DMS153 treated with DMSO at 0.1 percent for 48 hours (cell line): ENCODE measurements around the gene ZBTB20.

Experiments used
- DNase-seq: peaks from one replicate; lab custom pipeline; 2025; ENCODE audit not compliant: unreplicated experiment; lab: John Stamatoyannopoulos, UW

Gene ZBTB20

DNA sequence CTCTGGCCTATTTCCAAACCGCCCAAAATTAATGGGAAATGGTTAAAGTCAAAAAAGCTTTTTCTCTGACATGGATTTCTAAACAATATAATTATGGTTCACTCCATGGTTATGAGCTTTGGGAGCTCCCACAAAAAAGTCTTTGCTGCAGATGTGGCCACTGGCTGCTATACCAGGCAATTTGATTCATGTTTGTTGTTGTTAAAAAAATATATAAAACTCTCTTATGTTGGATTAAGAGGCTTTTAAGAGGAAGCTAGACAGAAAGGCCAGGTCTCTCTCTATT is 594.6 kb downstream of the ZBTB20 start:
- DNase-seq = no peak

DNA sequence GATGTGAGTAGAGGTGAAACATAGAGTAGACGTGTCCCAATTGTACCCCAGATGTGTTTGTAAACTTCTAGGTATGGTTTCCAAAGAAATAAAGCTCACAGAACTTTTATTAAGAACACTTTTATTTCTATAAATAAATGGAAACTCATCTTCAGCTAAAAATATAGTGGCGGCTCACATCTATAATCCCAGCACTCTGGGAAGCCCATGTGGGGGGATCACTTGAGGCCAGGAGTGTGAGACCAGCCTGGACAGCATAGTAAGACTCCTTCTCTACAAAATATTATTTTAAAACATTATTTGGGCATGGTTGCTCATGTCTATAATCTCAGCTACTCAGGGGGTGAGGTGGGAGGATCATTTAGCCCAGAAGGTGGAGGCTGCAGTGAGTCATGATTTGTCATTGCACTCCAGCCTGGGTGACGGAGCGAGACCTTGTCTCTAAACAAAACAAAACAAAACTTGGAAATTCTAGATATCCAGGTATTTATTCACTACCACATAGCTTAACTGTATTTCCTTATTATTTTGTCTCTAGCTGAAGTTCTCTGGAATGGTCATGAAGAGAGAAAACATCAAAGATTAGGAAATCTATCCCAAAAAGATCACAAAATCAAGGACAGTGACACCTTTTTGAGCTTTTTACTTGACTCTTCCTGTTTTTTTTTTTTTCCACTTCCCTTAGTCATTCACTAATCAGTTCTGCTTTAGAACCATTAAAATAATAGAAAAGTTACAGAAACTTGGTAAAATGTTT is 595.1 kb downstream of the ZBTB20 start:
- no peak for DNase-seq

DNA sequence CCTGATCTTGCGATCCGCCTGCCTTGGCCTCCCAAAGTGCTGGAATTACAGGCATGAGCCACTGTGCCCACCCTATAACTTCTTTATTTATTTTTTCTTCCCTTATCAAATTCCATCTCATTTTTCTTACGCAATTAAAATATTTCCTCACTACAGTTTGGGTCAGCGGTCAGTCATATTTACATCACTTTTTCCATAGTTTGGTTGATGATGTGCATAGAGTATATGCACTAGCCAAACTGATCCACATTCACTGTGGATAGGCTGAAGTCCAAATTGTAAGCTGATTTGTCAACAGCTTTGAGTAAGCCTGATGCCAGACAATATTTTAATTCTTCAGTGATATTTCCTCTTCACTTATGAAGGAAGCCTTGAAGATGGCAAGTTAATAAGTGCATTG is 596.9 kb downstream of the ZBTB20 start:
- DNase-seq = no peak

DNA sequence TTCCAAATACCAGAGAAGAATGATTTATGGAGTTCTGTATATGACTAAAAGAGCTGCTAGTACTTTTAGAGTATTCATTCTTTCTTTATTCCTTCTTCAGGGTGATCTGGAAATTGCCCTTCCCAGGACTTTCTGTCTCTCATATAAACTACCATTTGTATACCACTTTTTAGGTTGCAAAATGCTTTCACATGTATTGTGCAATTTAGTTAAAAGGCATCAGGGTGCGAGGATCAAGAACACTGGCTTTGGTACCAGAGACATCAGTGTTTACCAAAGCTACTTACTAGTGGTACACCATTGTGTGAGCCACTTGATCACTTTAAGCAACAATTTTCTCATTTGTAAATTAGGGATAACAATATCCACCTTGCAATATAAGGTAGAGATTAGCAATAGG is 601.9 kb downstream of the ZBTB20 start:
- DNase-seq = no peak

DNA sequence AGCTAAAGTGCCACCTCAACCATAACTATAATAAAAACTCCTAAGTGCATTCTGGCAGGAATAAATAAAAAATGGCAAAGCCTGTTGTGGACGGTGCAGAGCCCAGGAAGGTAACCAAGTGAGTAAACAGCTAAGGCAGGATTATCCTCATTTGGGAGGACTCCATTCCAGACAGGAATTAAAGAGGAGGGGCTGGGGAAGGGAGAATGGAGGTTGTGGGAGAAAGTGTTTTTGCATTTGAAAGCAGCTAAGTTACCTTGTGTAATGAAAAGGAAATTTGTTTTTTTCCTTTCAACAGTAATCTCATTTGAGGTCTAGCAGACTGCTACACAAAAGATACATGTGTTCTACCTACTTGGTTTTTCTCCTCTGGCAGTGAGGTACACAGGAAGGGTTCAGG is 604.7 kb downstream of the ZBTB20 start:
- DNase-seq = no peak

DNA sequence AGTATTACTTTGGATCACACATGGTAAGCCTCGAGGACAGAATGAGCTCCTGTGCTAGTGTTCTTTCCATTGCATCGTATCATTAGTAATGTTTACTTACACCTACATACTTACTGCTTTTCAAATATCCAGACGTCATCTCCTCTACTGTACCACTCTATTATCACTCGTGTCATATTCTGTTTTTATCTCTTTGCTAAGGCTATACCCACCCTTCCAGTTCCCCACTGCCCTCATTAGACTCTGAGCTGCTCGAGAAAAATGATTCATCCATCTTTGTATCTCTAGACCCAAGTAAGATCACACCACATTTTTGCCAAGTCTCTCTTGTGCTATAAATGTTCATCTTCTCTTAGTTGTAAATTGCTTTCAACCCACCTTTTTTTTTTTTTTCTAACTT is 607.6 kb downstream of the ZBTB20 start:
- DNase-seq = no peak

DNA sequence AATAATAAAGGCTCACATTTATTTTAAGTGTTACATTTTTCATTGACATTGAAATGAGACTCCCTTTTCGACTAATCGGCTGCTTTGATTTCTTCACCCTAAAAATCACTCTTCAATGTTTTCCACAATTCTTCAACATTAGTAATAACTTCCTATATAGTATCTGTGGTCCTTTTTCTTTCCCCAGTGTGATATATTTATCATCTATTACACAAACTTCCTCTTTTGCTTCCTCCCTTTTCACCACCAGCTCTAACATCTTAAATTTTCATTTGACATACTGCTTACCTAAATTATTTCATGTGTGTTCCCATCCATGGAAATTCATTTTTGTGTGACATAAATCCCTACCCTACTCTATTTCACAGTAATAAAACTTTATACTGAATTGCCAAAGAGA is 608.9 kb downstream of the ZBTB20 start:
- DNase-seq = no peak

DNA sequence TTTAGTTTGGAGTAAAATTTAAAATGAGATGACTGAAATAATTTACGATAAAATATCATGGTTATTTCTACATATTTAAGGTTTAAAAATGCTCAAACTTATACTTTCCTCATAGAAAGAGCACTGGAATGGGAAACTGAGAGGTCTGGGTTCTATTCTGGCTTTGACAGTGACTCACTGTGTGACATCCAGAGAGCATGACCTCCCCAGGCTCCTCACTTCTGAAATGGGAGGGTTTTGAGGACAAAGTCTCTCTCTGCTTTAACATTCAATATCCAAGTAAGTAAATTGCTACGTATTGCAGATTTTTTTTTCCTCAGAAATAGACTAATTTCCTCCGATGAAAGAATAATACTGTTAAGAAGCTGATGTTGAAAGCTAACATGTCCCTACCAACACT is 618.6 kb downstream of the ZBTB20 start:
- DNase-seq = no peak

DNA sequence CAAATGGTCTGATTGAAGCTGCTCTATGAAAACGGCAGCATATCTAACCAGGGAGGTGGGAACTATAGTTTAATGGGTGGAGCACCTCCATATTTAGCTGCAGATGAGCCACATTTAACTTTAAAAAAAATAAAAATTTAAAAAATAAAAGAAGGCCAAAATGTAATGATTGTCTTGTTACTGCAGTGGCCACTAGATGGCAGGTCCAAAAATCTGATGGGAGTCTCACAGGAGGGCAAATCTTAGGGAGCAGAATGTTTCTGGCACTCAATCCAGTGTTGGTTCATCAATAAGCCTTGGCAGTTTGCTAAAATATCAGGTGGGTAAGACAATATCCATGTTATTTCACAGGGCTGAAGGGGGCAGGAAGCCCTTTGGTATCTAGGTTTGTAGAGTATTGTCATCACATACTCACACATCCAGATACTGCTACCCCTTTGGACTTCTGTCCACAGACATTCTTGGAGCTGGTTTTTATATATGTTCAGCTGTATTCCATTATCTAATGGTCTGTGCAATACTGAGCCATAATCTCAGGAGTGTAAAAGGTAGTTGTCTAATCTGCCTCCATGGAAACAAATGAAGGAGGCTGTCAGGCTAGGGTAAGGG is 619.9 kb downstream of the ZBTB20 start:
- no peak for DNase-seq

DNA sequence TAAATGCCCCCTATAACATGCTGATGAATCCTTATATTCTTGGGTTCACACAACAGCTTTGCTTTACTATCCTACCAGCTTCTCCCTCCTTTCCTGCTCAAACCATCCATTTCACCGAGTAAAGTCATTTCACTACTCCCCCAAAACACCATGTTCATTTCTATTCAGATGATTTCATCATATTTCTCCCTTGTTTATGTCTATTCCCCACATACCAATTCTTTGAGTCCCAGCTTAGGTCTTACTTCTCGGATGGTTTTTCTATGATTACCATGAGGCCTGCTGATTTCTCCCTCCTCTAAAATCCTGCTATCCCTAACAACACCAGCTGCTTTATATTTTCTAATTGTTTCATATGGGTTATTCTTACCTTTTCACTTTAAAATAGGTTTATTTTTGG is 621.8 kb downstream of the ZBTB20 start:
- DNase-seq = no peak

DNA sequence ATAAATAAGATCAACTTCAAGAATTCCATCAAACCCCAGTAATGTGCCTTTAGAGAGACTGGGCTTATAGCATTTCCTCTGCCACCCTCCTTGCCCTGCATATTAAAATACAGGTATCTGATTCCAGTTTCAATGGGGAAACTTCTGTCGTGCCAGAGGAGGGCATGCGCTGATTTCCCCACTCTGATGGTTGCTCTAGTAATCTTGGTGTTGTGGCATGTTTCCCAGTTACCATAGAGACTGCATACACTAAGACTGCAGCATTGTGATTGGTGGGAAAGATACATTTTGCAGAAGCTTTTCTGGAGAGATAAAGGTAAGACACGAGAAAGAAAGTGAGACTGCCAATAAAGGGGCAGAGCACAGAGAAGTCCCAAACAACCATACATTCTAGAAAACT is 627.7 kb downstream of the ZBTB20 start:
- DNase-seq = no peak

DNA sequence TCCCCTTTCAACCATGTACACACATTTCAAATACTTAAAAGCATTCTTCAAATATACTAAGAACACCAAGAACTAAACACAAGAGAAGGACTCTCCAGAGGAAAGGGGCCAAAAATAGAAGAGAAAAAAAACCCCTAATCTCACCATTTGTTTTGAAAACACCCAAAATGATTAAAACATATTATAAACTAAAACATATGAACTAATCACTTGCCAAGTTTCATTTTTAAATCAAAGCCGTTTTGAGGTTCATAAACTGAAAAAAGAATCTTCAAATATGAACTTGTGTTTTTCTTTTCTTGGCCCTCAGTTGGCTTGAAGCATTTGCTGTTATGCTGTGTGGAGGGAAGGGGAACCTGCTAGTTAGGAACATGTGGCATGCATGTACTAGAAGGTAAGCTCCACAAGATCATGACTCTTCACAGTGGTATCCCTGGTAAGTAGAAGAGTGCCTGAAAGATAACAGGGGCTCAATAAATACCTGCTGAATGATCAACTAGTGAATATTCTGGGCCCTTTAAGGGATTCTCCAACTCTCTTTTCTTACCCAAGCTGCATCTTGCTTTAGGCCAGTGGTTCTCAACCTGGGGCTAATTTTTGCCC is 628.8 kb downstream of the ZBTB20 start:
- DNase-seq = no peak

DNA sequence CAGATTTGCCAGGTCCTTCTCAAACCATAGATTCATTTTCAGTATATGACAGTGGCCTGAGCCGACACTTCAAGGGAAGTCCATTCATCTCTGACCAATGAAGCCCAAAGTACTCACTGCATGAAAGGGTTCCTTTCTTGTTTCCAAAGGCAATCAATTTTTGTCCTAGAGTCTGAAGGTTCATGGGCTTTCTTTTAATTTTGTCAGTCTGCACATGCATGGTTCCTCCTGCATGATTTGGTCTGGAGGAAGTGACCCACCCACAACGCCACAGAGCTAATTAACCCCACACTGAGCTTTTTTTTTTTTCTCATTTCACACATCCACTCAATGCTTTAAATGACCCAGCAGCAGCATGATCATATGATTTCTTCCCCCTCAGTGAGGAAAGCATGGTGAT is 636.9 kb downstream of the ZBTB20 start:
- no peak for DNase-seq

DNA sequence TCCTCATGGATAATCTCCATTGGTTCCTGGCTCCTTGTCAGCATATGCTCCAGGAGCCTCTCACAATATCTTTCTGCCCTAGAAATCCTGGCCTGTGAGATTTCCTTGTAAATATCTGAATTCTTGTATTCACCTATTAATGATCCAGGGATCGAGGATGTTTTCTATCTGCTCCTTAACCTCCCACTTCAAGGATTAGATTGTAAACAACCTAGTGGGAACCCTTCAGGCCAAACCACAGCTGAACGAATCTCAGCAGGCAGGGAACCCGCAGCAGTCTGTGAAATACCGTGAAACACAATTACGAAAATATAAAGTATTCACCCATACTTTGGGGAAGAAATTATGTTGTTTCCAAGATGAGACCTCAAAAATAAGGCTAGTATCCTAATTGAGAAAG is 637.3 kb downstream of the ZBTB20 start:
- no peak for DNase-seq

DNA sequence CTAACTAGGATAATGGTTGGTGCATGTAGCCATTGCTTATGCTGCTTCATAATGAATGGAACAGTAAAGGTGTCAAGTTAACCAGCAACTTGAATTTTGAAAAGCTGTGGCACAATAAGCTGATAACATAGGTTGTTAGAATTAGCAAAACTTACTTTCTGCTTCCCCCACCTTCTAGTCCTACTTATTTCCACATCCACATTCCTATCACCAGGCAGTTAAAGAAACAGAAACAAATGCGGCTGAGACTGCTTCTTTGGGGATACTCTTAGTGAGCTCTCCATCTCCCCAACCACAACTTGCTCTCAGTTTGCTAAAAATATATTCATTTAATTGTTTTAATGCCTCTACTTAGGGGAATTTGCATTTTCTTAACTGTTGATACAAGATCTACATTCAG is 638.1 kb downstream of the ZBTB20 start:
- no peak for DNase-seq

DNA sequence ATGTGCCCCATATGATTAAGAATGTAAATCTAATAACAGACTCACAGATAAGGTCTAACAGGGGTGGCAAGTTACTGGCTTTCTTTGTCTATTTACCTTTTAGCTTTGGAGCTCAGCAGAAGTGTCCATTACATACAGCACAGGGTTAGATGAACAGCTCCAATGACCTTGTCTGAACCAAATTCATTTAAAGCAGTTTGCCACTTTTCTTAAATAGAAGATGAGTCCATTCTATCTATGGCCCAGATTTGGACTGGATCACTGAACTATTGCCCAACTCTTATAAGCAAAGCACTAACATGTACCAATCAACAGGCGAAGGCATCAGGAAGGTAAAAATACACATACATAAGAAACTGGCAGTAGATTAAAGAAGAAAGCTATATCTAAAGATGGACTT is 638.9 kb downstream of the ZBTB20 start:
- no peak for DNase-seq

DNA sequence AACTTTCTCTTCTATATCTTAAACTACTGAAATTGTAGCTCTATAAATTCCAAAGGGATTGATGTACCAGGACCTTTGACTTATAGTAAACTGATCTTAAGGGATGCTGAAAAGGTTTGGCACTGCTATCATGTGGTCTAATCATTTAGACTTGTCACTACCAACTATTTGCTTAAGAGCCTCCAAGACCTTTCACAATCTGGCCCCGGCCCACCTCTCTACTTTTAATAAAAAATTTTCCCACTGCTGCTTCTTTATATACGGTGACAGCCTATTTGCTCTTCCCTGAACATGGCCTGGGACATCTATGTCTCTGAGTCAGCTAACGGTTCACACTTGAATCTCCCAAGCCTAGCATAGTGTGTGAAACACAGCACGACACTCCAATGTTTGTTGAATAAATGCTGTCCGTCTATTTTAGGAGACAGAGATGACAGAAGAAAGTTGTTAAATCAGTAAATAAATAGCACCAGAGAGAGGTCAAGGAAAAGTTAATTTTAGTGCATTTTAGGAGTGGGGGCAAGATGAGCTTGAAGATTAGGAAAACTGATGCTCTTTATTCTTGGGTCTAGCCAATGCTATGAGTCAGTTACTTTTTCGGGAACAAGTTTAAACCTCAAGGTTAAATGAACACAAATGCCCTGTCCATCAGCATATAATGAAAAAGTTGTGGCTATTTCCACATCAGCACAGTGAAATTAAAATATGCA is 640.3 kb downstream of the ZBTB20 start:
- no peak for DNase-seq

DNA sequence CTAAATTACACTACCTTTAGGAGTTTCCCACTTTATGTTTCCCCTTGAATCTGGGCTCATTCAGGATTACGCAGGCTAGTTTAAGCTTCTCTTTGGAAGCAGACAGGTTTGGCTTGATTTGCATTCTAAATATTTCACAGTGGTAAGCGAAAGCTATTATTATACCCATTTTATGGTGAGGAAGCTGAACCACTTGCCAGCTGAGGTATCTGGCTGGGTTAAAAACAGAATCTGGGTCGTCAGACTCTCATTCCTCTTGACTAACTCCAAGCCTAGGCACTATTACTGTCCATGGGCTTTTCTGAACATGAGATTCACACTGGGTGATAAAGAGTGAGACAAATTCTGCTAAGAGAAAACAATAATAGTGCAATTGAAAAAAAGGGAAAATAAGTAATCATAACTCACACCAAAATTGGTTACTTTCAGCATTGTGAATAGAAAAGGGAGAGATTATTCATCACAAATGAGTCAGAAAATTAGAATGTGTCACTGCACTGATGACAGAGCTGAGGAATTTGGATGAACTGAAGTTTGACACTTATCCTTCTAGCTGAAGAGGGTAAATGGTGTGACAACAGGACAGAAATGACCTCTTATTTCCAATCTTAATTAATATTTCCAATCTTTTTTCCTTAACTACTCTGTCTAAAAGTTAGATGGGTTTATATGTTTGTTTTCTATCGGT is 642.0 kb downstream of the ZBTB20 start:
- DNase-seq = no peak

DNA sequence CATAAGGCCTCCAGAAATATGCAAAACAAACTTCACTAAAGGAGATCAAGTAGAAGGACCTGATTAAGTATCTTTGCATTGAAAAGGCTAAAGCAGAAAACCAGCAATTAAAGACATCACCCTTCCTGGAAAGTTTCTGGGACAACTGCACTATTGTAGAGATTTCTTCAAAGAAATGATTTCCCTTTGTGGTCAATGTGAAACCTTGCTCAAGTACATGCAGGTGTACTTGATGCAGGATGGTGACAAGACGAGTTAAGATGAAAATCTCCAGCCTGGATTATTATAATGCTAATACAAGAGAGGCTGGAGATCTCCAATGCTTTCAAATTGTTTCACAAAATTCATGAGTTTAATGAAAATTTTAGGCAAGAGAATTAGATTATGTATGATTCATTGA is 644.9 kb downstream of the ZBTB20 start:
- no peak for DNase-seq

DNA sequence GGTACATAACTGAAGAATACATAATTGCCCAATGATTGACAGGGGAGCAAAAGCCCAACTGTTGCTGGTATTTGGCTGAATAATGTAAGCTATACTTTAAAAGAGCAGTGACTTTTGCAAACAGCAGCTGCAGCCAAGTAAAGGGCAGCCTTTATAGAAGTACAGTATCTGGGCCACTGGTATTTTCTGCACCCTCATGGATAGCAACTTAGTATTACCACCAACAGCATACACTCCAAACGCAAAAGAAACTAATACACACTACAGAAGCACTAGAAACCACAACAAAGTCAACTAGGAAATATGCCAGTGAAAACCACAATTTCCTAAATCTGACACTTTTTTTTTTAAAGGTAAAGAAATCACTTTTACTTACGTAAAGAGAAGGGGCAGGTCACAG is 647.1 kb downstream of the ZBTB20 start:
- DNase-seq = no peak

DNA sequence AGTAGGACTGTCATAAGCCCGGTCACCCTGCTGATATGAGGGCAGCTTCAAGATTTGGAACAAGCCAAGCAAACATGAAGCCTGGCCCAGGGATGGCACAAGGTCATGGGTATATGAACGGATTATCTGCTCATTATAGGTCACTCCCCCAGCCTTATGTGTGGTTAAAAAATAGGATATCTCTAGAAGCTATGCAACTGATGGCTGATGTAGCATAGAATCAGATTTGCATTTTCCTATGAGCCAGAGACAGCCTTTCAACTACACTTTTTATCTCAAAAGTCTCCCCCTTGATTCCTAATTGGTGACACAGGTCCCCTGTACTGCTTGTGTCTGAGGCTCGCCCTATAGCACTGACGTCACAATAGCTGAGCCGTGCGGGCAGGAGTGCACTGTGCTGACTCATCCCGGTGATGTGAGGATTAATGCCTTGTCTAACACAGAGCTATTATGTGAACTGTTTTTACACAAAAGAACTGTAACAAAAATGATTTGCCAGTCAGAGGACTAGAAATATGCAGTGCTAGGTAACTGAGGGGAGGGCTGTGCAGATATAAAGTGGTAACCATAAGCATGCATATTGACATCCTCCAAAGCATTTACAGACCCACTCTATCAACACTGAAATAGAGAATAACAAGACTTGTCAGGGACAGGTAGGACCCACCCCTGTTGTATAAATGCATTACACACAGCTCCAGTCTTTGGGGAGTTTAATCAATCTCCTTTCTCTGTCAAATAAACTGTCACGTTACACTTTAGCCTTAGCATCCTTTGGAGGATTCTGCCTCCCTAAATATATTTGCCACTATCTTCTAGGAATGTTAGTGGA is 648.3 kb downstream of the ZBTB20 start:
- peak; percentile 69 for DNase-seq
